Ovary (tissue), 9 donors: ENCODE measurements around the gene SDCCAG8. TPM values are rescaled to one million over a fixed set of nuclear protein-coding genes. Genes with fewer than 3 reads are reported as not detected.

ENCODE experiments used
- DNase-seq, 5 donors: peaks; one replicate each; pipeline ENCODE4 v3.0.0-alpha.2; 2019 to 2020
- H3K27ac ChIP-seq, 2 donors: fragments of 200-600 bp; one replicate each; pipeline versions ENCODE4 v1.5.1 to v1.8.0; 2019 to 2022
- H3K27me3 ChIP-seq: fragments of 200-600 bp; one replicate; pipeline ENCODE4 v1.8.0; 2022
- H3K36me3 ChIP-seq: fragments of 200-600 bp; sonication (generic); one replicate; pipeline ENCODE4 v1.5.1; 2019
- H3K4me1 ChIP-seq: one replicate; pipeline ENCODE4 v1.8.1; 2013; ENCODE audit warnings: mild to moderate bottlenecking, moderate library complexity; ENCODE audit not compliant: insufficient read depth
- H3K4me3 ChIP-seq: fragments of 200-600 bp; sonication (generic); one replicate; pipeline ENCODE4 v1.5.1; 2017
- H3K9me3 ChIP-seq, 2 donors: fragments of 200-600 bp in 1 of 2; sonication (generic) in 1 of 2; one replicate each; pipeline versions ENCODE4 v1.5.1 to v1.8.1; 2013 to 2019; ENCODE audit warnings: mild to moderate bottlenecking in 1 of 2, moderate library complexity in 1 of 2
- CTCF ChIP-seq, 3 donors: fragments of 450-650 bp in 2 of 3; fragments of 200-600 bp in 1 of 3; IDR thresholded peaks; one replicate each; pipeline versions ENCODE4 v1.5.1 to v1.8.0; 2016 to 2022; ENCODE audit warnings: antibody characterized with exemption in 3 of 3, mild to moderate bottlenecking in 1 of 3
- EP300 ChIP-seq: sonication (generic); formaldehyde crosslinking; IDR thresholded peaks from one replicate; pipeline ENCODE4 v1.6.1; 2017; ENCODE audit warnings: antibody characterized with exemption
- POLR2A ChIP-seq: fragments of 450-650 bp; IDR thresholded peaks from one replicate; pipeline ENCODE4 v1.6.1; 2017; ENCODE audit warnings: antibody characterized with exemption, mild to moderate bottlenecking, moderate library complexity
- WGBS, 3 donors: extraction: QIAGEN DNeasy Blood & Tissue Kit in 1 of 3; methylation state at CpG; one replicate each; pipeline versions ENCODE4 v1.1.5 to v1.1.7; 2013 to 2017; 5-methylcytosine and 5-hydroxymethylcytosine counted together
- intact Hi-C, 4 donors: fragments of 100-400 bp; cut with DNase I; formaldehyde crosslinking; loops; one replicate each; pipeline versions ENCODE4 v1.11.0 to v1.15.1; 2022 to 2023
- polyA plus RNA-seq, 2 donors: library from polyadenylated mRNA; stranded (reverse); fragments of 200-250 nt in 1 of 2; fragments of 350-450 nt in 1 of 2; fragmentation: Illumina TruSeq in 1 of 2; extraction: RNeasy Lipid Tissue Mini Kit (QIAGEN cat#74804) in 1 of 2; gene quantifications; one replicate each; pipeline ENCODE4 v1.2.3, GENCODE V29; 2013 to 2014
- total RNA-seq, 7 donors: library from RNA; depleted of rRNA in 2 of 7; stranded (reverse); fragments of >200 nt in 2 of 7; fragmentation: NEBNext Ultra II Directional in 3 of 7; extraction: Animal tissue kit (Norgen Biotek cat#: 25700) in 3 of 7; gene quantifications; one replicate each; pipeline versions ENCODE4 v1.1.0 to v1.2.4, GENCODE V29; 2016 to 2023
- donor health status: DM: no; HTN: no; CAD: no; lungs with moderate emphysema.
- donor health status: DM: no; HTN: no; CAD: no.
- donor health status: Bipolar disorder and iron deficiency.
- donor health status: DM: yes; HTN: yes; CAD: no.
- donor health status: DM: no; HTN: no; CAD: no.
- donor health status: DM: yes; HTN: yes; CAD: no.

Gene SDCCAG8
- total and polyA plus RNA-seq, 9 donors, result 19.8 to 45.9 (median 30.6) TPM

GRCh38 chr1:243270097-243270864, 14.4 kb downstream of the SDCCAG8 start:
- Histone ChIP-seq H3K27me3 (no peaks in the 10 kb centered on the region), H3K9me3 (no peaks in the 10 kb centered on the region), H3K4me1 (peaks cover 2% of the 10 kb centered on the region), H3K4me3 (no peak overlapping the region), H3K27ac (no peak overlapping the region), H3K36me3 (no peaks in the 10 kb centered on the region)
- DNase-seq, result no peak
- no peak for TF ChIP-seq CTCF (IDR thresholded peaks at IDR 0.05)
- TF ChIP-seq POLR2A, result no peak
- no peak for TF ChIP-seq EP300
- WGBS, 3 donors, result 72 to 82% (median 78%) methylated on average over 6 of the region's 6 CpGs
- intact Hi-C loops, result no loop called here

- Histone ChIP-seq H3K4me3 (no peak overlapping the region), H3K36me3 (no peaks in the 10 kb centered on the region), H3K27me3 (no peaks in the 10 kb centered on the region), H3K27ac (no peak overlapping the region), H3K9me3 (no peaks in the 10 kb centered on the region), H3K4me1 (peaks cover 2% of the 10 kb centered on the region)
- TF ChIP-seq EP300 (no peak), POLR2A (no peak), CTCF (IDR thresholded peaks at IDR 0.05) (no peak)
- no peak for DNase-seq
- 78 to 85% (median 84%) methylated on average over 1 of the region's 1 CpG for WGBS, 3 donors
- intact Hi-C loops, result no loop called here
These were observed 16.2 kb downstream of the SDCCAG8 start for GRCh38 chr1:243271996-243272395.

GRCh38 chr1:243272401-243272800, 16.6 kb downstream of the SDCCAG8 start:
- DNase-seq, result no peak
- Histone ChIP-seq H3K27me3 (no peaks in the 10 kb centered on the region), H3K36me3 (no peaks in the 10 kb centered on the region), H3K4me1 (peaks cover 2% of the 10 kb centered on the region), H3K27ac (no peak overlapping the region), H3K9me3 (no peaks in the 10 kb centered on the region), H3K4me3 (no peak overlapping the region)
- TF ChIP-seq POLR2A (no peak), CTCF (IDR thresholded peaks at IDR 0.05) (no peak), EP300 (no peak)
- intact Hi-C loops, result no loop called here

- 29 to 36% (median 34%) methylated on average over 3 of the region's 3 CpGs for WGBS, 3 donors
These were observed 17.7 kb downstream of the SDCCAG8 start for GRCh38 chr1:243273506-243273905.

More at GRCh38 chr1:243273506-243273905, 17.7 kb downstream of the SDCCAG8 start:
- Histone ChIP-seq H3K27ac (no peak overlapping the region), H3K4me1 (peaks cover 2% of the 10 kb centered on the region), H3K9me3 (no peaks in the 10 kb centered on the region), H3K36me3 (no peaks in the 10 kb centered on the region), H3K4me3 (no peak overlapping the region), H3K27me3 (no peaks in the 10 kb centered on the region)
- DNase-seq, result no peak
- TF ChIP-seq CTCF (IDR thresholded peaks at IDR 0.05) (no peak), EP300 (no peak), POLR2A (no peak)
- intact Hi-C loops, result no loop called here
